Hematopoietic multipotent progenitor cell treated with erythropoietin and hydrocortisone succinate and interleukin-3 and kit ligand, for 15 days (in vitro differentiated cells): ENCODE measurements around the gene XNDC1N.
"Not testable (repeated sequence)": the region's sequence is repeated elsewhere in the genome, so short reads cannot be mapped to it uniquely, and the experiment has no call there.

Experiments used
- DNase-seq: peaks from one replicate; pipeline ENCODE4 v3.0.0-alpha.2; 2015; ENCODE audit warnings: low spot score

The XNDC1N gene

GRCh38 chr11:71933141-71933933, 4.9 kb upstream of the XNDC1N start:
- DNase-seq = no peak

DNA sequence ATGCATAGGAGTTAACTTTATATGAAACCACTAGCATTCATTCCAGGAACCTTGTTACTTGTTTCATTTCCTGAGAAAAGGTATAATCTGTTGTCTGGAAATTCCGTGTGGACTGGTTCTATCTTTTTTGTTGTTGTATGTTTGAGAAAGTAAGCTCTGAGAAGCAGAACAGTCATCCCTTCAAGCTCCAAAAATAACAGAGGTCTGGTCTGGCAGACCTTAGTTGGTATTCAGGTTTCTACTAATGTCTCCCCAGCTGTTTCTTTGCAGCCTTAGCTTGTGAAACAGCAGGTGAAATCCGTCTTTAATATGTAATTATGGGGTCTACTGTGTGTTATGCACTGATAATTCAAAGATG, 2.8 kb upstream of the XNDC1N start:
- no peak for DNase-seq

- no peak for DNase-seq
These were observed 2.3 kb upstream of the XNDC1N start for GRCh38 chr11:71930556-71931244.

GRCh38 chr11:71929491-71929890, 1.1 kb upstream of the XNDC1N start:
- no peak for DNase-seq

DNA sequence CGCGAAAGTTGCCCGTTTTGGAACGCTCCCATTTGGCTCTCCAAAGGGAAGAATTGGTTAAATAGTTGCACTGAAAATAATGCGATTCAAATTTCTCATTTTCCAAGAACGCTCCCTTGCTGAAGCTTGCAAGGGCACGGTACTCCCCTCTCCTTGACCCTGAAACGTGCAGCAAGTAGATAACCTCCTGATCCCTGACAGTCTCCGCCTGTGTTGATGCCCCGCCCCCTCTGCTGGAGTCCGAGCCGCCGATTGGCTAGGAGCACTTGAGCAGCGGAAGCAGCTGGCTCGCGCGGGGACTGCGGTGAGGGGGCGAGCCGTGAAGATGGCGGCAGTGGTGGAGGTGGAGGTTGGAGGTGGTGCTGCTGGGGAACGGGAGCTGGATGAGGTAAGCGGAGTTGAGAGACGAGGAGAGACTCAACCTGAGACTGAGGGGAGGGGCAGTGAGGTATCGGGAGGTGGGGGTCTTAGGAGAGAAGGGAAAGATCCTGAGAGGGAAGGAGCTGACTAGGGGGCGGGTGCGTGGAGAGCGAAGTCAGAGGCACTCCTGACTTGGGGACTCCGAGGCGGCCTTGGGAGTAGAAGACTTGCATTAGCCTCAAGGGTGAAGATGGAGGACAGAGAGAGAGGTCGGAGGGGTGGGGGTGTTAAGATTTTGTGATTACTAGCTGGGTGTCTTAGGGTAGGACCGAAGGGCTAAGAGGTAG, 496 bp upstream of the XNDC1N start, which contains the start of gene RNF121:
TSS of gene RNF121 (plus strand) at position 310 of the 707 bp plus-strand sequence. CDS start at position 326, 16 bp downstream.
- DNase-seq = peak; percentile 98

DNA sequence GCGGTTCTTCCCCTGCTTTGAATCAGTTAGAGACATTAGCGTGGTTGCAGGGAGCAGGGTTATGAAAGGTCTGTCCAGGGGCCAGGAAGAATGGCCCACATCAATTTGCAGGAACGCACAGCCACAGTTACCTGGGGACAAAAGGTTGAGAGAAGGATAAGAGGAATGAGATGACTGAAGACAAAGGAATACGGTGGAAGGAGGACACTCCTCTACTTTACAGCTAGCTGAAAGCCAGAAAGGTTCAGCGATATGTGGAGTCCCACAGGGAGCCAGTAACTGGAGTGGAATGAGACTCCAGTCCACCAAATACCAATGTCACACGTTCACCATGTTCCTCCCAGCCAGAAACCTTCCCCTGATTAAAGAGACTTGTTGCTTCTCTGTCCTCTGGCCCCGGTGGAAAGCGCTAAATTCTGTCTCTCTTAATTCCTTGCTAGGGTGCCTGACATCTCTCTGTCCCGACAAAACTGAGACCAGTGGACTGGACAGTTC, 10.7 kb downstream of the XNDC1N start:
- no peak for DNase-seq

- no peak for DNase-seq
These were observed 13.7 kb downstream of the XNDC1N start for GRCh38 chr11:71914617-71915189.

DNA sequence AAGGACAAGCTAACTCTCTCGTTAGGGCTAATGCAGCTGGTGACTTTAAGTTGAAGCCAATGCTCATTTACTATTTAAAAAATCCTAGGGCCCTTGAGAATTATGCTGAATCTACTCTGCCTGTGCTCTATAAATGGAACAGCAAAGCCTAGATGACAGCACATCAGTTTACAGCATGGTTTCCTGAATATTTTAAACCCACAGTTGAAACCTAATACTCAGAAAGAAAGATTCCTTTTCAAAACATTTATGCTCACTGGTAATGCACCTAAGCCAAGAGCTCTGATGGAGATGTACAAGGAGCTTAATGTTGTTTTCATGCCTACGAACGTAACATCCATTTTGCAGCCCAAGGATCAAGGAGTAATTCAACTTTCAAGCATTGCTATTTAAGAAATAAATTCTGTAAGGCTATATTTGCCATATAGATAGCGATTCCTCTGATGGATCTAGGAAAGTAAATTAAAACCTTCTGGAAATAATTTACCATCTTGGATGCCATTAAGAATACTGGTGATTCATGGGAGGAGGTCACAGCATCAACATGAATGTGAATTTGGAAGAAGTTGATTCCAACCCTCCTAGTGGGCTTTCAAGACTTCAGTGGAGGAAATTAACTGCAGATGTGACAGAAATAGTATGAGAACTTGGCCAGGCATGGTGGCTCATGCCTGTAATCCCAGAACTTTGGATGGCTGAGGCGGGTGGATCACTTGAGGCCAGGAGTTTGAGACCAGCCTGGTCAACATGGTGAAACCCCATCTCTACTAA, 14.5 kb downstream of the XNDC1N start:
- no peak for DNase-seq

DNA sequence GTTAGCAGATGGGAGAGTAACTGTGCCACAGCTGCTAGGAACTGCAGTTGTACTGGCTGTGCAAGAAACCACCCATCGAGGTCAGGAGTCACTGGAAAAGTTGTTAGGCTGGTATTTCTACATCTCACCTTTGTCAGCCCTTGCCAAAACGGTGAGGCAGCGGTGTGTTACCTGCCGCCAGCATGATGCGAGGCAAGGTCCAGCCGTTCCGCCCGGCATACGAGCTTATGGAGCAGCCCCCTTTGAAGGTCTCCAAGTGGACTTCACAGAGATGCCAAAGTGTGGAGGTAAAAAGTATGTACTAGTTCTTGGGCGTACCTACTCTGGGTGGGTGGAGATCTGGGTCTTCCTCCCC, 16.4 kb downstream of the XNDC1N start:
- DNase-seq = not testable (repeated sequence)

- not testable (repeated sequence) for DNase-seq
These were observed 16.9 kb downstream of the XNDC1N start for GRCh38 chr11:71911321-71911985.

- DNase-seq = not testable (repeated sequence)
These were observed 17.6 kb downstream of the XNDC1N start for GRCh38 chr11:71910775-71911174.

GRCh38 chr11:71908218-71908617, 20.2 kb downstream of the XNDC1N start:
- DNase-seq = no peak

GRCh38 chr11:71901137-71901536, 27.3 kb downstream of the XNDC1N start:
- DNase-seq = not testable (repeated sequence)

- DNase-seq = no peak
These were observed 32.4 kb downstream of the XNDC1N start for GRCh38 chr11:71895961-71896360.

DNA sequence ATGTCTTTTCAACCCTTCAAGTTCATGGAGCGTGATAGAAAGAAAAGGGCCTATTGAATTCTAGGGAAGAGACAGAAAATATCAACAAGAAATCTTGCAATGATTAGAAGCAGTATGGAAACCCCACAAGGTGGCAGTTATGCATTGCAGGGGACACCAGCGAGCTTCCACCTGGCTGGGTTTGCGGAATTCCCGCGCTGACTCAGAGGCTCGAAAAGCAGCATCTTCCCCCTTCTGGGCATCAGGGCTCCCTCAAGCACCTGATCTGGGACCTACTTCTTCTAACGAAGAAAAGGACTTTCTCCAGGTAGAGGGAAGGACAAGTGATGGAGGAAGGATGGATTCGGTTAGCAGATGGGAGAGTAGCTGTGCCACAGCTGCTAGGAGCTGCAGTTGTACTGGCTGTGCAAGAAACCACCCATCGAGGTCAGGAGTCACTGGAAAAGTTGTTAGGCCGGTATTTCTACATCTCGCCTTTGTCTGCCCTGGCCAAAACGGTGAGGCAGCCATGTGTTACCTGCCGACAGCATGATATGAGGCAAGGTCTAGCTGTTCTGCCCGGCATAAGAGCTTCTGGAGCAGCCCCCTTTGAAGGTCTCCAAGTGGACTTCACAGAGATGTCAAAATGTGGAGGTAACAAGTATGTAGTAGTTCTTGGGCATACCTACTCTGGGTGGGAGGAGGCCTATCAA, 39.1 kb downstream of the XNDC1N start:
- DNase-seq = not testable (repeated sequence)

- not testable (repeated sequence) for DNase-seq
These were observed 39.9 kb downstream of the XNDC1N start for GRCh38 chr11:71888335-71889010.

DNA sequence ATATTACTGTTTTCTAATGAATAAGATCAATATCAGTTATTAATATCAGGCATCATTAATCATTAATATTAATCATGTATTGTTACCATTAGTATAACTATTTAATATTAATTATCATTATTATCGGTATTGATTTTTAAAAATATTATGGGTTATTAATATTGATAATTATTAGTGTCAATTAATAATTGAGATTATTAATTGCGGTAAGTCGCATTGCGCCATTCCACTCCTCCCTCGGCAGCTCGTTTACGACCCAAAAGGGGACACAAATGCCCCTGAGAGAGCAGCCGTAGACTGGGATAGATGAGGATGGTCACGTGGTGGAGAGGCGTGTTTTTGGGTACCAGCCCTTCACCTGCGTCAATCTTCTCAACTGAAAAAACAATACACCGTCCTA, 42.6 kb downstream of the XNDC1N start:
- DNase-seq = not testable (repeated sequence)
